Lung (tissue), 12 donors: ENCODE measurements around the gene GPN1. TPM values are rescaled to one million over a fixed set of nuclear protein-coding genes. Genes with fewer than 3 reads are reported as not detected.

ENCODE experiments used
- ATAC-seq: fragments of 200-7000 bp; cut with Tn5 transposase; one replicate; pipeline ENCODE4 v1.9.1; 2020; ENCODE audit warnings: moderate number of reproducible peaks; ENCODE audit not compliant: insufficient read depth, low FRiP score
- DNase-seq, 3 donors: peaks; one replicate each; pipeline ENCODE4 v3.0.0-alpha.2; 2013 to 2017
- H3K27ac ChIP-seq, 2 donors: one replicate each; pipeline ENCODE4 v1.5.1; 2013; ENCODE audit warnings: mild to moderate bottlenecking in 2 of 2, moderate library complexity in 2 of 2, control low read depth in 1 of 2, inconsistent platforms in 1 of 2, low read depth in 1 of 2, low read length in 1 of 2
- H3K27me3 ChIP-seq, 3 donors: one replicate each; pipeline ENCODE4 v1.5.1; 2013; ENCODE audit warnings: low read length in 2 of 3; ENCODE audit not compliant: control insufficient read depth in 3 of 3, insufficient read depth in 3 of 3
- H3K36me3 ChIP-seq, 4 donors: one replicate each; pipeline ENCODE4 v1.5.1; 2013; ENCODE audit warnings: low read length in 4 of 4, mild to moderate bottlenecking in 1 of 4, moderate library complexity in 1 of 4; ENCODE audit not compliant: control insufficient read depth in 4 of 4, insufficient read depth in 4 of 4
- H3K4me1 ChIP-seq, 5 donors: one replicate each; pipeline ENCODE4 v1.5.1; 2013; ENCODE audit warnings: low read length in 5 of 5, mild to moderate bottlenecking in 2 of 5, moderate library complexity in 1 of 5; ENCODE audit not compliant: control insufficient read depth in 5 of 5, insufficient read depth in 5 of 5
- H3K4me3 ChIP-seq: one replicate; pipeline ENCODE4 v1.5.1; 2013; ENCODE audit warnings: mild to moderate bottlenecking, control low read depth, moderate library complexity
- H3K9ac ChIP-seq, 2 donors: one replicate each; pipeline ENCODE4 v1.5.1; 2013; ENCODE audit warnings: low read length in 2 of 2, control low read depth in 1 of 2; ENCODE audit not compliant: insufficient read depth in 1 of 2
- H3K9me3 ChIP-seq, 4 donors: one replicate each; pipeline ENCODE4 v1.5.1; 2013; ENCODE audit warnings: low read length in 3 of 4, mild to moderate bottlenecking in 1 of 4, moderate library complexity in 1 of 4; ENCODE audit not compliant: control insufficient read depth in 4 of 4, insufficient read depth in 3 of 4
- WGBS, 2 donors: extraction: QIAGEN DNeasy Blood & Tissue Kit; methylation state at CpG; one replicate each; pipeline ENCODE4 v1.1.7; 2013; 5-methylcytosine and 5-hydroxymethylcytosine counted together
- polyA plus RNA-seq, 2 donors: library from polyadenylated mRNA; stranded (reverse); fragments of 200-250 nt; gene quantifications; one replicate each; pipeline ENCODE4 v1.2.1, GENCODE V29; 2013
- total RNA-seq, 2 donors: library from RNA; depleted of rRNA in 1 of 2; stranded (reverse); fragments of >200 nt in 1 of 2; gene quantifications; one replicate each; pipeline ENCODE4 v1.2.1, GENCODE V29; 2014 to 2021
- TF ChIP-seq, protein P1 (sequence below): IDR thresholded peaks from 2 replicates; pipeline ENCODE4 v1.5.1; 2012; ENCODE audit warnings: mild to moderate bottlenecking; ENCODE audit errors: control extremely low read depth, extremely low read depth
- donor health status: control.
- donor health status: control.
- donor health status: Bipolar disorder and iron deficiency.
- donor health status: healthy.
- donor health status: DM: yes; HTN: yes; CAD: no.

Gene GPN1
- total and polyA plus RNA-seq, 4 donors = 16.4 to 30.7 (median 27.3) TPM

DNA sequence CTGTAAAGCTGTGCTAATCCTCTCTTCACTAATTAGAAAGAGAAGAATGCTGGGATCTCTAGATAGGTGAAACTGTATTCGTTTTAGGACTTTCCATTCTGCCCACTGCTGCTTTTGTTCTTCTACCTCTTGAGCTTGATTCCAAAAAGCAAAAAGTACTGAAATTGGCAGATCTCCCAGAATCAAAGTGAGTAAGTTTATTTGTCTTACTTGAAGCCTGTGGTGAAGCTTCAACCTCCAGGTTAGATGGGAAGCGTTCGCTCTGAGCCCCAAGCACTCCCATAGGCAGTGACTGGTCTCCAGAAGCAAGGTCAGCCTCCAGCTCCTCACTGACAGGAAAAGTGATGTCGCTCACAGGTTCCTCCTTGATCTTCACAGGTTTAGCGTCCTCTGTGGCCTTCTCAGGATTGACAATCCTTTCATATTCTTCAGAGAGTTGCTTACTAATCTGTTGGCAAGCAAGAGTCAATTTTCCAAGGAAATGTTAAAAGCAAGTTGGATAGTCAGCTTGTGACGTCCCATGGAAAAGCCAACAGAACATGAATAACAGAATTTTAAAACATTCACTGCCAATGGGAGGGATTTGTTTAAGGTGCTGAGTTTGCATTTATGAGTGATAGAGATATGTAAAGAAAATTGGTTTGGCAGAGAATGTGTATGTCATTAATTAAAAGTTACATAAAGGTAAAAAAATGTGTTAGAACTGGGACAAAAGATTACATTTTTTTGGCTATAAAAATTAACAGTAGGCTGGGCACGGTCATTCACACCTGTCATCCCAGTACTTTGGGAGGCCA, 26.5 kb downstream of the GPN1 start:
- ATAC-seq (no peak), DNase-seq (peak in 1 of 3 donors; percentile 5)
- H3K9me3 ChIP-seq = no peaks in the 10 kb centered on the region
- no peak overlapping the region for H3K27ac ChIP-seq
- no peaks in the 10 kb centered on the region for H3K27me3 ChIP-seq
- H3K36me3 ChIP-seq = peaks cover 33 to 50% (median 39%) of the 10 kb centered on the region in 4 donors
- H3K4me1 ChIP-seq = no peaks in the 10 kb centered on the region
- H3K4me3 ChIP-seq = no peak overlapping the region
- TF ChIP-seq, protein P1, sequence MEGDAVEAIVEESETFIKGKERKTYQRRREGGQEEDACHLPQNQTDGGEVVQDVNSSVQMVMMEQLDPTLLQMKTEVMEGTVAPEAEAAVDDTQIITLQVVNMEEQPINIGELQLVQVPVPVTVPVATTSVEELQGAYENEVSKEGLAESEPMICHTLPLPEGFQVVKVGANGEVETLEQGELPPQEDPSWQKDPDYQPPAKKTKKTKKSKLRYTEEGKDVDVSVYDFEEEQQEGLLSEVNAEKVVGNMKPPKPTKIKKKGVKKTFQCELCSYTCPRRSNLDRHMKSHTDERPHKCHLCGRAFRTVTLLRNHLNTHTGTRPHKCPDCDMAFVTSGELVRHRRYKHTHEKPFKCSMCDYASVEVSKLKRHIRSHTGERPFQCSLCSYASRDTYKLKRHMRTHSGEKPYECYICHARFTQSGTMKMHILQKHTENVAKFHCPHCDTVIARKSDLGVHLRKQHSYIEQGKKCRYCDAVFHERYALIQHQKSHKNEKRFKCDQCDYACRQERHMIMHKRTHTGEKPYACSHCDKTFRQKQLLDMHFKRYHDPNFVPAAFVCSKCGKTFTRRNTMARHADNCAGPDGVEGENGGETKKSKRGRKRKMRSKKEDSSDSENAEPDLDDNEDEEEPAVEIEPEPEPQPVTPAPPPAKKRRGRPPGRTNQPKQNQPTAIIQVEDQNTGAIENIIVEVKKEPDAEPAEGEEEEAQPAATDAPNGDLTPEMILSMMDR = no peak
- H3K9ac ChIP-seq = no peak overlapping the region
- WGBS, 2 donors = 83 to 92% methylated on average over 7 of the region's 7 CpGs

DNA sequence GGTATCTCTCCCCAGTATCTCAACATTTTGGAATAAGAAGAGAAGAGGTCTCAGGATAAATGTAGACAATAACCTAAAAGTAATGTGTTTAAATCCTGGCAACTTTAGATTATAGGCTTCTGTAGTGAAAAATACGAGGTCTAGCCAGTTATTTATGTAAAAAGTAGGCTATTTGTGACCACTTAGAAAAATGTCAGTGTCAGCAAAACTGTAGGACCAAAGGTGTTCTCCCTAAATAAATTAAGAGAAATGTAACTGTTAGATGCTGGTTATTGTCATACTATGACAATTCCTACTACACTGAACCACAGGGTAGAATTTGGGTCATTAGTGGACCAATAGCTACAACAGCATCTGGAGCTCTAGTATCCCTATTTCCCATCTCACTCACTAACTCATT, 32.5 kb downstream of the GPN1 start:
- Histone ChIP-seq H3K9ac (no peak overlapping the region), H3K36me3 (peaks cover 17 to 35% (median 23%) of the 10 kb centered on the region in 4 donors), H3K27ac (no peak overlapping the region), H3K9me3 (no peaks in the 10 kb centered on the region), H3K4me3 (no peak overlapping the region), H3K4me1 (peaks cover 4 to 22% (median 9%) of the 10 kb centered on the region in 5 donors), H3K27me3 (no peaks in the 10 kb centered on the region)
- ATAC-seq (no peak), DNase-seq (no peak)
- WGBS, 2 donors = 92 to 95% methylated on average over 1 of the region's 1 CpG
- TF ChIP-seq, protein P1 = no peak

DNA sequence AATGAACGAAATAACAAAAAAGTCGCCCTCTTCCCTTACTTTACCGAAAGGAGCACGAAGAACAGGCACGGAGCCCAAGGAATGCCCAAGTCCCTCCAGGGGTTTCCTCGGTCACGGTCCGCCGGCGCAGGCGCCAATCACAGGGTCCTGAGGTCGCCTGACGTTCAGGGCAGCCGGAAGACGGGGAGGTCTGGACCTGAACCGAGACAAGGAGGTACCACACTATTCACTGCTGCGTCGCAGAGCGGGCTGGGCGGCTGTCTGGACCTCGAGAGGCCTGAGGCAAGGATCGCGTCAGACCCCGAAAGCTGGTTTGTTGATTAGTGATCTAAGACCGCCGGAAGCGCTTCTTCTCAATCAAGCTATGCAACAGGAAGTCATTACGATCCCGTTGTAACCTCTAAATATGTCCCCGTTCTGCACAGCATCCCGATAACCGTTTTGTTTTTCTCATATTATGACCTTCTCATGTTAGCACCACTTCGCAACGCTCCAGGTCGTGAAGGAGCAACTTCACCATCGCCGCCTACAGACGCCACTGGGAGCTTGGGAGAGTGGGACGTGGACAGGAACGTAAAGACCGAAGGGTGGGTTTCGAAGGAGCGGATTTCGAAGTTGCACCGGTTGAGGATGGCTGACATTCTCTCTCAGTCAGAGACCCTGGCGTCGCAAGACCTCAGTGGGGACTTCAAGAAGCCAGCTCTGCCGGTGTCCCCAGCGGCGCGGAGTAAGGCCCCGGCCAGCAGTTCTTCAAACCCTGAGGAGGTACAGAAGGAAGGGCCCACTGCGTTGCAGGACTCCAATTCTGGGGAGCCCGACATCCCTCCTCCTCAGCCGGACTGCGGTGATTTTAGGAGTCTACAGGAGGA, 34.7 kb downstream of the GPN1 start, which contains the start of the genes SLC4A1AP and SUPT7L:
TSS of gene SLC4A1AP (plus strand) at position 605 of the 869 bp plus-strand sequence. CDS start at position 631, 26 bp downstream.
TSS of gene SUPT7L (minus strand) at position 330 of the 869 bp plus-strand sequence. CDS start 1,422 bp downstream, outside the sequence.
- Histone ChIP-seq H3K27ac (peak within 1 kb of the TSS; percentile 90 to 96), H3K9ac (peak within 1 kb of the TSS; percentile 65 to 79), H3K36me3 (peaks cover 10 to 22% (median 18%) of the 10 kb centered on the region in 4 donors), H3K4me1 (peaks cover 4 to 22% (median 9%) of the 10 kb centered on the region in 5 donors), H3K9me3 (no peaks in the 10 kb centered on the region), H3K27me3 (no peaks in the 10 kb centered on the region), H3K4me3 (peak within 1 kb of the TSS; percentile 90)
- DNase-seq (peak; percentile 81 to 92 (median 92)), ATAC-seq (peak; percentile 87)
- TF ChIP-seq, protein P1 = no peak
- 0% methylated on average over 56 of the region's 56 CpGs for WGBS, 2 donors
